ENCODE measurements around the gene EPO. TPM values are rescaled to one million over a fixed set of nuclear protein-coding genes. Genes with fewer than 3 reads are reported as not detected.
"Not testable (repeated sequence)": the region's sequence is repeated elsewhere in the genome, so short reads cannot be mapped to it uniquely, and the experiment has no call there.

The EPO gene
- total and polyA plus RNA-seq, 2 of the 8 experiments (the other 6 are each of a cell fraction or from before 2014, with no cell fraction given), result 0.42 to 0.95 TPM

GRCh38 chr7:100717073-100717472 is 3.2 kb upstream of the EPO start:
- POLR2A ChIA-PET (ENCODE audit: partially characterized antibody), result interaction anchor here (0.8 to 1.1 kb wide), 3 partner anchors 11 to 49 kb away, joined by 3 read pairs; partner anchors contain the start of gene POP7
- not testable (repeated sequence) for H2BK5ac ChIP-seq (ENCODE audit: low read depth, low read length)

More at GRCh38 chr7:100717073-100717472, 3.2 kb upstream of the EPO start:
- not testable (repeated sequence) for H2AFZ ChIP-seq (ENCODE audit: low read length); DNase-seq (ENCODE audit: low read depth in 1 of 2, low spot score in 2 of 2); H3K4ac ChIP-seq (replicated peaks; ENCODE audit: insufficient read length, low read depth, low read length); H3K79me1 ChIP-seq (ENCODE audit: low read depth, low read length); H4K8ac ChIP-seq (ENCODE audit: extremely low read depth, insufficient read depth, low read length); H2BK15ac ChIP-seq (ENCODE audit: low read length); H3K56ac ChIP-seq (replicated peaks; ENCODE audit: insufficient read length, low read depth, low read length); H3K79me2 ChIP-seq (ENCODE audit: control insufficient read depth in 1 of 2, insufficient read depth in 2 of 2, low read length in 2 of 2); H3K9me3 ChIP-seq (ENCODE audit: insufficient read depth in 2 of 2, low read depth in 1 of 2, low read length in 1 of 2); H3K14ac ChIP-seq (ENCODE audit: insufficient read length); H3K4me3 ChIP-seq (ENCODE audit: extremely low read depth in 1 of 4, insufficient read depth in 2 of 4, low read depth in 3 of 4, low read length in 4 of 4); H3K9ac ChIP-seq (replicated peaks in 1 of 4; ENCODE audit: extremely low read depth in 1 of 4, low read depth in 3 of 4, low read length in 3 of 4); H2BK20ac ChIP-seq (ENCODE audit: low read length); H2BK12ac ChIP-seq (ENCODE audit: low read depth, low read length); FAIRE-seq; H2BK120ac ChIP-seq (replicated peaks; ENCODE audit: low read depth, low read length); H3K36me3 ChIP-seq (ENCODE audit: control insufficient read depth in 2 of 4, insufficient read depth in 4 of 4, low read length in 3 of 4); H3K23ac ChIP-seq (ENCODE audit: insufficient read length); H4K5ac ChIP-seq (ENCODE audit: insufficient read length, low read depth, low read length); H2AK5ac ChIP-seq (ENCODE audit: low read depth, low read length); H3K4me2 ChIP-seq (ENCODE audit: insufficient read depth in 1 of 2, low read depth in 2 of 2, low read length in 2 of 2); H3K4me1 ChIP-seq (replicated peaks in 1 of 4; ENCODE audit: control insufficient read depth in 3 of 4, insufficient read depth in 4 of 4, low read length in 3 of 4); H3K23me2 ChIP-seq (ENCODE audit: low read depth, low read length); H4K91ac ChIP-seq (replicated peaks; ENCODE audit: insufficient read length, low read length); H3K18ac ChIP-seq (ENCODE audit: extremely low read depth, low read length); H3K27ac ChIP-seq (ENCODE audit: low read depth, low read length); H4K20me1 ChIP-seq (replicated peaks in 1 of 2; ENCODE audit: control insufficient read depth in 1 of 2, insufficient read depth in 2 of 2, low read length in 2 of 2)
- WGBS, 2 experiments (ENCODE audit: extremely low coverage in 1 of 2, insufficient coverage in 1 of 2, insufficient read length in 1 of 2, insufficient replicate concordance in 2 of 2, low coverage in 1 of 2, low lambda C conversion rate in 2 of 2, missing lambda C conversion rate in 1 of 2), result 66% methylated on average over 2 of the region's 2 CpGs; no CpG with 5 or more reads in 1 of the 2 experiments
- CTCF ChIA-PET (ENCODE audit: partially characterized antibody), result interaction anchor here (1.1 to 16.9 kb wide), 6 partner anchors 8 to 111 kb away, joined by 3 to 254 read pairs (median 6); partner anchors contain the start of genes GIGYF1 and POP7
- H3K27me3 ChIP-seq (replicated peaks in 1 of 4; ENCODE audit: control insufficient read depth in 3 of 4, extremely low read depth in 1 of 4, insufficient read depth in 3 of 4, low read length in 3 of 4), result peaks cover 7 to 26% (median 26%) of the 10 kb centered on the region in 4 experiments

Data from H1 (cell line).